Measurements from ENCODE around the gene PACSIN1. TPM values are rescaled to one million over a fixed set of nuclear protein-coding genes. Genes with fewer than 3 reads are reported as not detected.

PACSIN1 gene
- total and polyA plus RNA-seq, 2 of the 4 experiments (the other 2 are of a cell fraction) = 0.02 TPM; not detected in 1

DNA sequence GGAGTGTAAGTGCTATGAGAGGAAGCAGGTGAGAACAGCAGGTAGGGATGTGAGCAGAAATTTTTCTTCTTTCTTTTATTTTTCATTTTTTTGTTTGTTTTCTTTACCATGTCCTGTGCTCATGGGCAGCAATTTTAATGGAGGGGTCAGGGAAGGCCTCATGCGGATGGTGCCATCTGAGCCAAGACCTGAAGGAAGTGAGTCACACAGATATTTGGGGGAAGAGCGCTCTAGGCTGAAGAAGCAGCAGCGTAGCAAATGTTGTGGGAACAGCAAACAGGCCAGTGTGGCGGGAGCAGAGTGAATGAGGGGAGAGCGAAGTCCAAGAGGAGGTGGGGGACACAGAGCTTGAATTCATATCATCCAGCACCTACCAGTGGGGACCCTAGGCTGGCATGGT lies 77.5 kb downstream of the PACSIN1 start:
- no peak overlapping the region for H2BK15ac ChIP-seq (ENCODE audit: low read depth, low read length)
- in situ Hi-C loops (cut with MboI; ENCODE audit: low sequenced_read_pairs) (no loop called here), dilution Hi-C loops (cut with HindIII; ENCODE audit: low sequenced_read_pairs, unreplicated experiment) (no loop called here), intact Hi-C loops (cut with micrococcal nuclease) (no loop called here)
- no peaks in the 10 kb centered on the region for H3K9me3 ChIP-seq (ENCODE audit: control insufficient read depth, insufficient read depth, low read length)
- ATAC-seq (ENCODE audit: low read depth) = peak; percentile 85
- no TSS peak for BruUV-seq (replicated peaks)
- no peak overlapping the region for H3K4me3 ChIP-seq (ENCODE audit: insufficient read depth, low read depth, low read length)
- no peak overlapping the region for H2BK5ac ChIP-seq (ENCODE audit: low read depth, low read length, poor library complexity, severe bottlenecking)
- H3K36me3 ChIP-seq (ENCODE audit: control insufficient read depth, insufficient read depth, low read length) = no peaks in the 10 kb centered on the region
- 72% methylated on average over 2 of the region's 5 CpGs; no CpG with 5 or more reads in 1 of the 2 experiments for WGBS, 2 experiments (ENCODE audit: extremely low coverage in 2 of 2, insufficient read length in 1 of 2)
- no peaks in the 10 kb centered on the region for H4K20me1 ChIP-seq (ENCODE audit: insufficient read depth, low read length)
- no peak overlapping the region for H3K23ac ChIP-seq (ENCODE audit: low read depth, low read length)
- H3K14ac ChIP-seq (replicated peaks; ENCODE audit: low read depth, low read length) = 0 out of 2 replicates have a peak overlapping the region, but pooled peaks have one; percentile 38
- peak overlapping the region; percentile 59 for H3K4ac ChIP-seq (ENCODE audit: low read depth, low read length)
- H2BK120ac ChIP-seq (ENCODE audit: low read depth, low read length) = peak overlapping the region; percentile 73
- TF ChIP-seq FOS (IDR thresholded peaks at IDR 0.05; ENCODE audit: low read depth, low read length) = 0 out of 2 replicates have a peak, but pooled peaks have one; percentile 32
- TF ChIP-seq NFE2L2 (IDR thresholded peaks at IDR 0.05; ENCODE audit: low read depth, low read length) = no peak
- TF ChIP-seq, protein P1, sequence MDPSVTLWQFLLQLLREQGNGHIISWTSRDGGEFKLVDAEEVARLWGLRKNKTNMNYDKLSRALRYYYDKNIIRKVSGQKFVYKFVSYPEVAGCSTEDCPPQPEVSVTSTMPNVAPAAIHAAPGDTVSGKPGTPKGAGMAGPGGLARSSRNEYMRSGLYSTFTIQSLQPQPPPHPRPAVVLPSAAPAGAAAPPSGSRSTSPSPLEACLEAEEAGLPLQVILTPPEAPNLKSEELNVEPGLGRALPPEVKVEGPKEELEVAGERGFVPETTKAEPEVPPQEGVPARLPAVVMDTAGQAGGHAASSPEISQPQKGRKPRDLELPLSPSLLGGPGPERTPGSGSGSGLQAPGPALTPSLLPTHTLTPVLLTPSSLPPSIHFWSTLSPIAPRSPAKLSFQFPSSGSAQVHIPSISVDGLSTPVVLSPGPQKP (IDR thresholded peaks at IDR 0.05; ENCODE audit: borderline replicate concordance, low read depth, low read length) = no peak
- no peak for TF ChIP-seq MAFK (IDR thresholded peaks at IDR 0.05; ENCODE audit: low read depth, low read length)
- POLR2A ChIA-PET (ENCODE audit: unreplicated experiment) = no interaction called here
- H4K5ac ChIP-seq (ENCODE audit: low read depth, low read length) = no peak overlapping the region
- H2AK5ac ChIP-seq (ENCODE audit: low read depth, low read length) = peak overlapping the region; percentile 61; the same call in 1 of the 2 replicates
- CTCF ChIA-PET = no interaction called here
- peak overlapping the region; percentile 5; the same call in 1 of the 2 replicates for H2BK20ac ChIP-seq (ENCODE audit: low read depth, low read length)
- no peak overlapping the region for H2AK9ac ChIP-seq (replicated peaks; ENCODE audit: low read depth, low read length, poor library complexity)
- no peak overlapping the region for H3K9ac ChIP-seq (ENCODE audit: low read depth, low read length)
- peak overlapping the region; percentile 5; the same call in 1 of the 2 replicates for H4K91ac ChIP-seq (ENCODE audit: insufficient read depth, low read depth, low read length)
- no peaks in the 10 kb centered on the region; the same call in 1 of the 2 replicates for H3K9me1 ChIP-seq (ENCODE audit: insufficient read depth, low read length)
- no peak overlapping the region for H3K4me2 ChIP-seq (ENCODE audit: low read depth, low read length)
- no peak overlapping the region for H3K27ac ChIP-seq (ENCODE audit: insufficient read depth, low read length)
- peaks cover 10% of the 10 kb centered on the region; the same call in 1 of the 2 replicates for H3K27me3 ChIP-seq (ENCODE audit: control insufficient read depth, insufficient read depth, low read length)
- no peak overlapping the region for H3K56ac ChIP-seq (ENCODE audit: extremely low read depth, insufficient read depth, low read length)
- peak overlapping the region; percentile 75 for H2AFZ ChIP-seq (replicated peaks; ENCODE audit: low read length, poor library complexity)
- H3K79me1 ChIP-seq (ENCODE audit: low read depth in 1 of 2, low read length in 2 of 2) = no peaks in the 10 kb centered on the region
- peak; percentile 65 for DNase-seq
- peaks cover 5% of the 10 kb centered on the region; the same call in 1 of the 2 replicates for H3K4me1 ChIP-seq (ENCODE audit: control insufficient read depth, insufficient read depth, low read length)
- H4K8ac ChIP-seq (ENCODE audit: low read depth in 2 of 2, low read length in 2 of 2) = peak overlapping the region in 1 of 2 experiments; percentile 44; a peak in 1 of 4 replicates
- H3K18ac ChIP-seq (ENCODE audit: low read depth, low read length) = no peak overlapping the region
